Esophagus muscularis mucosa (tissue), 4 donors: ENCODE data around the gene MGLL. TPM values are rescaled to one million over a fixed set of nuclear protein-coding genes. Genes with fewer than 3 reads are reported as not detected.
A peak's percentile ranks its signal among the peaks of the same experiment; 100 is the strongest.

Experiments
- DNase-seq: peaks from one replicate; pipeline ENCODE4 v3.0.0-alpha.2; 2017; ENCODE audit errors: extremely low spot score
- H3K27ac ChIP-seq, 4 donors: fragments of 200-600 bp; sonication (generic); replicated peaks in 1 of 4; 1 replicate in 3 of 4; 2 replicates in 1 of 4; pipeline ENCODE4 v1.5.1; 2016 to 2019; ENCODE audit warnings: mild to moderate bottlenecking in 1 of 4
- H3K27me3 ChIP-seq, 4 donors: fragments of 200-600 bp; sonication (generic); one replicate each; pipeline versions ENCODE4 v1.5.1 to v1.6.0; 2016 to 2019
- H3K36me3 ChIP-seq, 4 donors: fragments of 200-600 bp; sonication (generic); one replicate each; pipeline ENCODE4 v1.5.1; 2016 to 2019
- H3K4me1 ChIP-seq, 4 donors: fragments of 200-600 bp; sonication (generic); one replicate each; pipeline ENCODE4 v1.5.1; 2016 to 2019
- H3K4me3 ChIP-seq, 4 donors: fragments of 200-600 bp; sonication (generic); 1 replicate in 2 of 4; 2 replicates in 2 of 4; pipeline ENCODE4 v1.5.1; 2016 to 2019; ENCODE audit warnings: mild to moderate bottlenecking in 4 of 4, moderate library complexity in 1 of 4
- H3K9me3 ChIP-seq, 4 donors: fragments of 200-600 bp; sonication (generic); 1 replicate in 3 of 4; 2 replicates in 1 of 4; pipeline ENCODE4 v1.5.1; 2016 to 2019
- CTCF ChIP-seq, 3 experiments: fragments of 200-600 bp in 2 of 3; fragments of 450-650 bp in 1 of 3; sonication (generic) in 2 of 3; IDR thresholded peaks; one replicate each; pipeline ENCODE4 v1.5.1; 2017 to 2019; ENCODE audit warnings: antibody characterized with exemption in 3 of 3, mild to moderate bottlenecking in 2 of 3, moderate library complexity in 1 of 3
- EP300 ChIP-seq: sonication (generic); formaldehyde crosslinking; IDR thresholded peaks from one replicate; pipeline ENCODE4 v1.6.1; 2017; ENCODE audit warnings: antibody characterized with exemption
- POLR2A ChIP-seq: fragments of 450-650 bp; IDR thresholded peaks from one replicate; pipeline ENCODE4 v1.6.1; 2017; ENCODE audit warnings: antibody characterized with exemption, moderate library complexity, mild to moderate bottlenecking, low read depth
- POLR2AphosphoS5 ChIP-seq, 2 donors: sonication (generic); formaldehyde crosslinking; IDR thresholded peaks; one replicate each; pipeline ENCODE4 v1.6.1; 2017; ENCODE audit warnings: antibody characterized with exemption in 2 of 2
- WGBS: methylation state at CpG from one replicate; pipeline ENCODE4 v1.1.5; 2018; 5-methylcytosine and 5-hydroxymethylcytosine counted together
- intact Hi-C: fragments of 100-400 bp; cut with DNase I; formaldehyde crosslinking; loops from one replicate; pipeline ENCODE4 v1.15.1; 2023
- total RNA-seq, 4 donors: library from RNA; depleted of rRNA; stranded (reverse); fragments of >200 nt; gene quantifications; one replicate each; pipeline versions ENCODE4 v1.1.0 to v1.2.1, GENCODE V29; 2016

The MGLL gene
- total RNA-seq, 4 donors from 2014 or later = 56.5 to 155 (median 80.7) TPM

- 75% methylated on average over 13 of the region's 14 CpGs for WGBS
- H3K4me3 ChIP-seq = no peak overlapping the region
- peak overlapping the region in 2 of 4 donors; percentile 7 to 44 for H3K27ac ChIP-seq
- intact Hi-C loops = no loop called here
- no peak for TF ChIP-seq POLR2A
- no peak for TF ChIP-seq POLR2AphosphoS5 (IDR thresholded peaks at IDR 0.05)
- TF ChIP-seq EP300 = no peak
- TF ChIP-seq CTCF (IDR thresholded peaks at IDR 0.05) = no peak
- H3K9me3 ChIP-seq = no peaks in the 10 kb centered on the region
- peaks cover 35 to 75% (median 64%) of the 10 kb centered on the region in 4 donors for H3K4me1 ChIP-seq
- H3K36me3 ChIP-seq = peaks cover 0 to 60% (median 31%) of the 10 kb centered on the region in 4 donors
- H3K27me3 ChIP-seq = no peaks in the 10 kb centered on the region
- DNase-seq = no peak
These were observed 104.7 kb downstream of the MGLL start for GRCh38 chr3:127717357-127718244.

GRCh38 chr3:127716384-127716783, 105.9 kb downstream of the MGLL start:
- no peaks in the 10 kb centered on the region for H3K27me3 ChIP-seq
- intact Hi-C loops = no loop called here
- no peak for TF ChIP-seq POLR2AphosphoS5 (IDR thresholded peaks at IDR 0.05)
- TF ChIP-seq EP300 = no peak
- TF ChIP-seq CTCF (IDR thresholded peaks at IDR 0.05) = no peak
- no peak for TF ChIP-seq POLR2A
- H3K9me3 ChIP-seq = no peaks in the 10 kb centered on the region
- H3K36me3 ChIP-seq = peaks cover 0 to 60% (median 30%) of the 10 kb centered on the region in 4 donors
- WGBS = 96% methylated on average over 6 of the region's 6 CpGs
- no peak overlapping the region for H3K4me3 ChIP-seq
- H3K4me1 ChIP-seq = peaks cover 31 to 71% (median 61%) of the 10 kb centered on the region in 4 donors
- no peak for DNase-seq
- H3K27ac ChIP-seq = no peak overlapping the region

GRCh38 chr3:127715532-127715931, 106.8 kb downstream of the MGLL start:
- H3K36me3 ChIP-seq = peaks cover 0 to 54% (median 23%) of the 10 kb centered on the region in 4 donors
- no peak overlapping the region for H3K4me3 ChIP-seq
- H3K27ac ChIP-seq = peak overlapping the region in 2 of 4 donors; percentile 9 to 68
- DNase-seq = no peak
- intact Hi-C loops = no loop called here
- no peak for TF ChIP-seq EP300
- no peak for TF ChIP-seq CTCF (IDR thresholded peaks at IDR 0.05)
- no peak for TF ChIP-seq POLR2A
- no peak for TF ChIP-seq POLR2AphosphoS5 (IDR thresholded peaks at IDR 0.05)
- no peaks in the 10 kb centered on the region for H3K27me3 ChIP-seq
- peaks cover 38 to 73% (median 63%) of the 10 kb centered on the region in 4 donors for H3K4me1 ChIP-seq
- WGBS = 54% methylated on average over 8 of the region's 8 CpGs
- H3K9me3 ChIP-seq = no peaks in the 10 kb centered on the region

- Histone ChIP-seq H3K27me3 (no peaks in the 10 kb centered on the region), H3K9me3 (no peaks in the 10 kb centered on the region), H3K27ac (peak overlapping the region in 3 of 4 donors; percentile 3 to 68 (median 16)), H3K36me3 (peaks cover 0 to 47% (median 21%) of the 10 kb centered on the region in 4 donors), H3K4me3 (no peak overlapping the region), H3K4me1 (peaks cover 44 to 77% (median 69%) of the 10 kb centered on the region in 4 donors)
- no peak for DNase-seq
- TF ChIP-seq EP300 (no peak), POLR2AphosphoS5 (IDR thresholded peaks at IDR 0.05) (no peak), POLR2A (no peak), CTCF (IDR thresholded peaks at IDR 0.05) (no peak)
- intact Hi-C loops = no loop called here
- 81% methylated on average over 3 of the region's 5 CpGs for WGBS
These were observed 107.4 kb downstream of the MGLL start for GRCh38 chr3:127714866-127715265.
